Central memory CD4-positive, alpha-beta T cell (primary cell): ENCODE measurements around the gene HS3ST2.

ENCODE experiments used
- DNase-seq: peaks from one replicate; pipeline ENCODE4 v3.0.0; 2022
- total RNA-seq, 3 experiments: gene quantifications; one replicate each; lab custom pipeline; 2026; lab: John Stamatoyannopoulos, UW

HS3ST2 gene
- total RNA-seq = 0 reads per million in 3 experiments

- DNase-seq = no peak
These were observed at the start of gene HS3ST2 for GRCh38 chr16:22813948-22814710. Gene HS3ST2, plus strand, starts transcription at chr16:22814162. Its CDS starts 449 bp downstream, at chr16:22814611.

- DNase-seq = no peak
These were observed 49.2 kb upstream of the HS3ST2 start for GRCh38 chr16:22764662-22765327.

- no peak for DNase-seq
These were observed 48.5 kb upstream of the HS3ST2 start for GRCh38 chr16:22765479-22765878.

- no peak for DNase-seq
These were observed 43.1 kb upstream of the HS3ST2 start for GRCh38 chr16:22770866-22771265.

- no peak for DNase-seq
These were observed 42.4 kb upstream of the HS3ST2 start for GRCh38 chr16:22771551-22771950.

- DNase-seq = no peak
These were observed 38.6 kb upstream of the HS3ST2 start for GRCh38 chr16:22775220-22775922.

GRCh38 chr16:22781480-22781879 lies 32.5 kb upstream of the HS3ST2 start:
- no peak for DNase-seq

- DNase-seq = no peak
These were observed 31.6 kb upstream of the HS3ST2 start for GRCh38 chr16:22782314-22782713.

- DNase-seq = no peak
These were observed 29.2 kb upstream of the HS3ST2 start for GRCh38 chr16:22784690-22785214.

GRCh38 chr16:22785552-22785951 lies 28.4 kb upstream of the HS3ST2 start:
- DNase-seq = no peak

GRCh38 chr16:22786284-22786683 lies 27.7 kb upstream of the HS3ST2 start:
- DNase-seq = no peak

- no peak for DNase-seq
These were observed 27.3 kb upstream of the HS3ST2 start for GRCh38 chr16:22786691-22787090.

GRCh38 chr16:22787466-22788192 lies 26.3 kb upstream of the HS3ST2 start:
- DNase-seq = no peak

GRCh38 chr16:22788193-22788530 lies 25.8 kb upstream of the HS3ST2 start:
- no peak for DNase-seq

- DNase-seq = no peak
These were observed 24.5 kb upstream of the HS3ST2 start for GRCh38 chr16:22789281-22789945.

- no peak for DNase-seq
These were observed 16.4 kb upstream of the HS3ST2 start for GRCh38 chr16:22797551-22797950.

- DNase-seq = no peak
These were observed 14.8 kb upstream of the HS3ST2 start for GRCh38 chr16:22799113-22799512.

GRCh38 chr16:22804893-22805292 lies 9.1 kb upstream of the HS3ST2 start:
- no peak for DNase-seq

GRCh38 chr16:22805326-22805725 lies 8.6 kb upstream of the HS3ST2 start:
- DNase-seq = no peak

GRCh38 chr16:22806811-22807210 lies 7.2 kb upstream of the HS3ST2 start:
- no peak for DNase-seq

- DNase-seq = no peak
These were observed 3.7 kb upstream of the HS3ST2 start for GRCh38 chr16:22810226-22810625.

- DNase-seq = no peak
These were observed 577 bp upstream of the HS3ST2 start for GRCh38 chr16:22813223-22813947.
